Measurements from ENCODE around the gene DNAJC7. TPM values are rescaled to one million over a fixed set of nuclear protein-coding genes. Genes with fewer than 3 reads are reported as not detected.
"Not testable (repeated sequence)": the region's sequence is repeated elsewhere in the genome, so short reads cannot be mapped to it uniquely, and the experiment has no call there.

The DNAJC7 gene
- total RNA-seq, 6 experiments from 2014 or later = 32.7 to 40.3 (median 35.2) TPM

DNA sequence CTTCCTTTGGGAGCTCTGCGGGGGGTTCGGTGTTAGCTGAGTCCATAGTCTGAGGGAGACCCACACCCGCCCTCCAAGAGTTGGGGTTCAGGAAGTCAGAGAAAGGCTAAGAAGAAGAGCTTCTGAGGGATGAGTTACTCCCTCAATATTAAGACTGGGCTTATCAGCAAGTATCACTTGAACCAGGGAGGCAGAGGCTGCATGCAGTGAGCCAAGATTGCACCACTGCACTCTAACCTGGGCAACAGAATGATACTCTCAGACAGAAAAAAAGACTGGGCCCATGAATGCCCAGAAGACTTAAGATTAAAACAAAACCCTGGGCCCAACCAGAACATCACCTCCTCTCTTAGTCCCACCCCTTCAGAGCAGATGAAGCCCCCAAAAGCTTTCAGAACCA, 8.7 kb upstream of the DNAJC7 start:
- TF ChIP-seq POLR2A (IDR thresholded peaks at IDR 0.05) (no peak), CTCF (IDR thresholded peaks at IDR 0.05) (no peak)
- Histone ChIP-seq H3K27ac (no peak overlapping the region), H3K4me1 (peaks cover 3 to 35% (median 19%) of the 10 kb centered on the region in 4 donors), H3K27me3 (no peaks in the 10 kb centered on the region), H3K9me3 (no peaks in the 10 kb centered on the region), H3K4me3 (no peak overlapping the region), H3K36me3 (peaks cover 0 to 8% (median 4%) of the 10 kb centered on the region in 4 donors)
- ATAC-seq (no peak), DNase-seq (no peak)
- WGBS (ENCODE audit: insufficient coverage, low coverage, low lambda C conversion rate, missing lambda C conversion rate) = 90% methylated on average over 2 of the region's 3 CpGs
- intact Hi-C loops (cut with DNase I) = loop anchor here (5.0 to 10.0 kb wide), 2 partner anchors 61 to 91 kb away; partner anchors contain the start of gene CNP (in 2 of the 2)

- H3K4me1 ChIP-seq = peaks cover 3 to 42% (median 20%) of the 10 kb centered on the region in 4 donors
- TF ChIP-seq CTCF (IDR thresholded peaks at IDR 0.05) = no peak
- no peak for TF ChIP-seq POLR2A (IDR thresholded peaks at IDR 0.05)
- peak overlapping the region; percentile 38 to 59 (median 56) for H3K27ac ChIP-seq
- intact Hi-C loops (cut with DNase I) = loop anchor here (5.0 to 10.0 kb wide), 2 partner anchors 60 to 92 kb away; partner anchors contain the start of gene CNP (in 2 of the 2)
- H3K27me3 ChIP-seq = no peaks in the 10 kb centered on the region
- H3K36me3 ChIP-seq = peaks cover 0 to 8% (median 4%) of the 10 kb centered on the region in 4 donors
- ATAC-seq (no peak), DNase-seq (no peak)
- WGBS (ENCODE audit: insufficient coverage, low coverage, low lambda C conversion rate, missing lambda C conversion rate) = 38% methylated on average over 4 of the region's 8 CpGs
- no peaks in the 10 kb centered on the region for H3K9me3 ChIP-seq
- H3K4me3 ChIP-seq = no peak overlapping the region
Observed at GRCh38 chr17:42025191-42025579, 7.9 kb upstream of the DNAJC7 start.

- TF ChIP-seq POLR2A (IDR thresholded peaks at IDR 0.05) (no peak), CTCF (IDR thresholded peaks at IDR 0.05) (no peak)
- Histone ChIP-seq H3K4me1 (peaks cover 3 to 42% (median 20%) of the 10 kb centered on the region in 4 donors), H3K9me3 (no peaks in the 10 kb centered on the region), H3K27me3 (no peaks in the 10 kb centered on the region), H3K36me3 (peaks cover 0 to 8% (median 4%) of the 10 kb centered on the region in 4 donors), H3K4me3 (no peak overlapping the region), H3K27ac (peak overlapping the region; percentile 26 to 59 (median 56))
- intact Hi-C loops (cut with DNase I) = loop anchor here (10.0 kb wide), 1 partner anchor 59 kb away; the partner anchor contains the start of gene CNP (in 2 of the 2)
- ATAC-seq (peak; percentile 9 to 45 (median 25)), DNase-seq (peak in 2 of 3 donors; percentile 65 to 71)
- 18% methylated on average over 6 of the region's 15 CpGs for WGBS (ENCODE audit: insufficient coverage, low coverage, low lambda C conversion rate, missing lambda C conversion rate)
Observed at GRCh38 chr17:42023524-42024349, 6.5 kb upstream of the DNAJC7 start.

DNA sequence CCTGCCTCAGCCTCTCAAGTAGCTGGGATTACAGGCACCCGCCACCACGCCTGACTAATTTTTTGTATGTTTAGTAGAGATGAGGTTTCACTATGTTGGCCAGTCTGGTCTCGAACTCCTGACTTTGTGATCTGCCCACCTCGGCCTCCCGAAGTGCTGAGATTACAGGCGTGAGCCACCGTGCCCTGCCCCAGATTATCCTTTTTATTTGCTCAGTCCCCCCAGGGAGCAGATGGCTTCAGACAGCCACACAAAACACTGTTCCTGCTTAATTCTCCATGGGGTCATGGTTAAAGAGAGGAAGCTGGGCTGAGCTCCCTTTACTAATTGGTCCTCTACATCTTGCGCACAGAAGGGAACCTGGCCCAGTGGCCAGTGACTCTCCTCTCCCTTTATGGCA, 3.6 kb upstream of the DNAJC7 start:
- DNase-seq, H3K27me3 ChIP-seq, H3K27ac ChIP-seq, H3K9me3 ChIP-seq, H3K36me3 ChIP-seq, ATAC-seq: not testable (repeated sequence)
- H3K4me3 ChIP-seq = peak overlapping the region; percentile 78 to 98 (median 97)
- peaks cover 3 to 55% (median 23%) of the 10 kb centered on the region in 4 donors for H3K4me1 ChIP-seq
- 67% methylated on average over 7 of the region's 8 CpGs for WGBS (ENCODE audit: insufficient coverage, low coverage, low lambda C conversion rate, missing lambda C conversion rate)
- intact Hi-C loops (cut with DNase I) = loop anchor here (10.0 kb wide), 1 partner anchor 56 kb away; the partner anchor contains the start of gene CNP (in 2 of the 2)

Data from right lobe of liver (tissue), 6 donors.